ENCODE measurements around the gene NAT8. TPM values are rescaled to one million over a fixed set of nuclear protein-coding genes. Genes with fewer than 3 reads are reported as not detected.
"Not testable (repeated sequence)": the region's sequence is repeated elsewhere in the genome, so short reads cannot be mapped to it uniquely, and the experiment has no call there.

The NAT8 gene
- total RNA-seq, 5 donors from 2014 or later (not counting 1 experiment from before 2014, with no cell fraction given): not detected

GRCh38 chr2:73679951-73680571 is 37.8 kb upstream of the NAT8 start:
- peak in 2 of 35 experiments; percentile 4 to 23 for DNase-seq
- H3K27ac ChIP-seq (ENCODE audit: low read length); ATAC-seq (replicated peaks in 1 of 4); H3K27me3 Mint-ChIP-seq; H3K9me3 ChIP-seq; H3K4me3 Mint-ChIP-seq; H3K36me3 ChIP-seq (ENCODE audit: control insufficient read depth in 2 of 2, extremely low read depth in 1 of 2, insufficient read depth in 1 of 2, low read length in 1 of 2); H3K27ac Mint-ChIP-seq; H3K27me3 ChIP-seq (replicated peaks in 1 of 2; ENCODE audit: control insufficient read depth in 2 of 2, extremely low read depth in 1 of 2, insufficient read depth in 2 of 2, low read length in 1 of 2); H3K4me3 ChIP-seq (ENCODE audit: control insufficient read depth in 1 of 2, extremely low read depth in 1 of 2, low read length in 1 of 2); CTCF ChIA-PET; POLR2A ChIA-PET; H3K4me1 Mint-ChIP-seq; H3K4me1 ChIP-seq (ENCODE audit: control insufficient read depth in 1 of 2, extremely low read depth in 1 of 2, insufficient read depth in 2 of 2, low read length in 2 of 2); H3K36me3 Mint-ChIP-seq; H3K9me3 Mint-ChIP-seq: not testable (repeated sequence)
- 35% methylated on average over 3 of the region's 5 CpGs for WGBS (ENCODE audit: insufficient coverage)

GRCh38 chr2:73679237-73679636 is 37.0 kb upstream of the NAT8 start:
- H3K36me3 Mint-ChIP-seq, H3K27me3 Mint-ChIP-seq, H3K27ac Mint-ChIP-seq: not testable (repeated sequence)

GRCh38 chr2:73678008-73678407 is 35.8 kb upstream of the NAT8 start:
- H3K36me3 ChIP-seq (ENCODE audit: control insufficient read depth in 2 of 2, extremely low read depth in 1 of 2, insufficient read depth in 1 of 2, low read length in 1 of 2); CTCF ChIA-PET; H3K4me3 Mint-ChIP-seq; H3K9me3 ChIP-seq; H3K4me3 ChIP-seq (ENCODE audit: control insufficient read depth in 1 of 2, extremely low read depth in 1 of 2, low read length in 1 of 2); H3K4me1 Mint-ChIP-seq; POLR2A ChIA-PET; H3K9me3 Mint-ChIP-seq; ATAC-seq (replicated peaks in 1 of 4); H3K36me3 Mint-ChIP-seq; H3K27ac ChIP-seq (ENCODE audit: low read length); H3K4me1 ChIP-seq (ENCODE audit: control insufficient read depth in 1 of 2, extremely low read depth in 1 of 2, insufficient read depth in 2 of 2, low read length in 2 of 2); H3K27me3 Mint-ChIP-seq; H3K27me3 ChIP-seq (replicated peaks in 1 of 2; ENCODE audit: control insufficient read depth in 2 of 2, extremely low read depth in 1 of 2, insufficient read depth in 2 of 2, low read length in 1 of 2); DNase-seq; H3K27ac Mint-ChIP-seq: not testable (repeated sequence)
- WGBS (ENCODE audit: insufficient coverage): no CpG with 5 or more reads among the region's 2 CpGs

More at GRCh38 chr2:73679237-73679636, 37.0 kb upstream of the NAT8 start:
- H3K4me3 Mint-ChIP-seq; H3K27me3 ChIP-seq (replicated peaks in 1 of 2; ENCODE audit: control insufficient read depth in 2 of 2, extremely low read depth in 1 of 2, insufficient read depth in 2 of 2, low read length in 1 of 2); ATAC-seq (replicated peaks in 1 of 4); H3K36me3 ChIP-seq (ENCODE audit: control insufficient read depth in 2 of 2, extremely low read depth in 1 of 2, insufficient read depth in 1 of 2, low read length in 1 of 2); CTCF ChIA-PET; H3K4me1 Mint-ChIP-seq; POLR2A ChIA-PET; H3K4me3 ChIP-seq (ENCODE audit: control insufficient read depth in 1 of 2, extremely low read depth in 1 of 2, low read length in 1 of 2); H3K27ac ChIP-seq (ENCODE audit: low read length); H3K9me3 Mint-ChIP-seq; H3K4me1 ChIP-seq (ENCODE audit: control insufficient read depth in 1 of 2, extremely low read depth in 1 of 2, insufficient read depth in 2 of 2, low read length in 2 of 2); DNase-seq; H3K9me3 ChIP-seq: not testable (repeated sequence)
- 60% methylated on average over 2 of the region's 2 CpGs for WGBS (ENCODE audit: insufficient coverage)

GRCh38 chr2:73676211-73676610 is 34.0 kb upstream of the NAT8 start:
- not testable (repeated sequence) for ATAC-seq (replicated peaks in 1 of 4); H3K27me3 Mint-ChIP-seq; H3K9me3 Mint-ChIP-seq

GRCh38 chr2:73674696-73675157 is 32.5 kb upstream of the NAT8 start:
- H3K27me3 ChIP-seq (replicated peaks in 1 of 2; ENCODE audit: control insufficient read depth in 2 of 2, extremely low read depth in 1 of 2, insufficient read depth in 2 of 2, low read length in 1 of 2); H3K4me1 ChIP-seq (ENCODE audit: control insufficient read depth in 1 of 2, extremely low read depth in 1 of 2, insufficient read depth in 2 of 2, low read length in 2 of 2): not testable (repeated sequence)
- 33% methylated on average over 1 of the region's 1 CpG for WGBS (ENCODE audit: insufficient coverage)

More at GRCh38 chr2:73676211-73676610, 34.0 kb upstream of the NAT8 start:
- H3K27me3 ChIP-seq (replicated peaks in 1 of 2; ENCODE audit: control insufficient read depth in 2 of 2, extremely low read depth in 1 of 2, insufficient read depth in 2 of 2, low read length in 1 of 2); H3K9me3 ChIP-seq; H3K27ac Mint-ChIP-seq; H3K4me3 Mint-ChIP-seq; DNase-seq; POLR2A ChIA-PET; H3K27ac ChIP-seq (ENCODE audit: low read length); H3K4me3 ChIP-seq (ENCODE audit: control insufficient read depth in 1 of 2, extremely low read depth in 1 of 2, low read length in 1 of 2); H3K36me3 ChIP-seq (ENCODE audit: control insufficient read depth in 2 of 2, extremely low read depth in 1 of 2, insufficient read depth in 1 of 2, low read length in 1 of 2); H3K4me1 ChIP-seq (ENCODE audit: control insufficient read depth in 1 of 2, extremely low read depth in 1 of 2, insufficient read depth in 2 of 2, low read length in 2 of 2); CTCF ChIA-PET; H3K4me1 Mint-ChIP-seq: not testable (repeated sequence)
- H3K36me3 Mint-ChIP-seq: peaks cover 12% of the 10 kb centered on the region
- no CpG with 5 or more reads among the region's 6 CpGs for WGBS (ENCODE audit: insufficient coverage)

GRCh38 chr2:73669976-73670375 is 27.8 kb upstream of the NAT8 start:
- POLR2A ChIA-PET, H3K4me1 Mint-ChIP-seq, CTCF ChIA-PET: not testable (repeated sequence)

More at GRCh38 chr2:73674696-73675157, 32.5 kb upstream of the NAT8 start:
- H3K9me3 Mint-ChIP-seq; DNase-seq; H3K27me3 Mint-ChIP-seq; H3K36me3 ChIP-seq (ENCODE audit: control insufficient read depth in 2 of 2, extremely low read depth in 1 of 2, insufficient read depth in 1 of 2, low read length in 1 of 2); H3K4me3 Mint-ChIP-seq; H3K9me3 ChIP-seq; H3K4me3 ChIP-seq (ENCODE audit: control insufficient read depth in 1 of 2, extremely low read depth in 1 of 2, low read length in 1 of 2); POLR2A ChIA-PET; CTCF ChIA-PET; H3K4me1 Mint-ChIP-seq; H3K27ac Mint-ChIP-seq; H3K27ac ChIP-seq (ENCODE audit: low read length); ATAC-seq (replicated peaks in 1 of 4): not testable (repeated sequence)
- peaks cover 16% of the 10 kb centered on the region for H3K36me3 Mint-ChIP-seq

GRCh38 chr2:73667239-73667638 is 25.0 kb upstream of the NAT8 start:
- H3K27me3 Mint-ChIP-seq; ATAC-seq (replicated peaks in 1 of 4); H3K9me3 Mint-ChIP-seq; POLR2A ChIA-PET; H3K4me3 ChIP-seq (ENCODE audit: control insufficient read depth in 1 of 2, extremely low read depth in 1 of 2, low read length in 1 of 2); H3K4me1 Mint-ChIP-seq; H3K27ac Mint-ChIP-seq; H3K9me3 ChIP-seq; CTCF ChIA-PET; DNase-seq; H3K27me3 ChIP-seq (replicated peaks in 1 of 2; ENCODE audit: control insufficient read depth in 2 of 2, extremely low read depth in 1 of 2, insufficient read depth in 2 of 2, low read length in 1 of 2); H3K4me3 Mint-ChIP-seq; H3K4me1 ChIP-seq (ENCODE audit: control insufficient read depth in 1 of 2, extremely low read depth in 1 of 2, insufficient read depth in 2 of 2, low read length in 2 of 2); H3K27ac ChIP-seq (ENCODE audit: low read length); H3K36me3 ChIP-seq (ENCODE audit: control insufficient read depth in 2 of 2, extremely low read depth in 1 of 2, insufficient read depth in 1 of 2, low read length in 1 of 2): not testable (repeated sequence)
- no CpG with 5 or more reads among the region's 3 CpGs for WGBS (ENCODE audit: insufficient coverage)
- peaks cover 17% of the 10 kb centered on the region for H3K36me3 Mint-ChIP-seq

More at GRCh38 chr2:73669976-73670375, 27.8 kb upstream of the NAT8 start:
- H3K4me3 Mint-ChIP-seq; H3K27ac ChIP-seq (ENCODE audit: low read length); H3K27ac Mint-ChIP-seq; H3K4me1 ChIP-seq (ENCODE audit: control insufficient read depth in 1 of 2, extremely low read depth in 1 of 2, insufficient read depth in 2 of 2, low read length in 2 of 2); H3K27me3 ChIP-seq (replicated peaks in 1 of 2; ENCODE audit: control insufficient read depth in 2 of 2, extremely low read depth in 1 of 2, insufficient read depth in 2 of 2, low read length in 1 of 2); H3K9me3 ChIP-seq; H3K9me3 Mint-ChIP-seq; H3K36me3 ChIP-seq (ENCODE audit: control insufficient read depth in 2 of 2, extremely low read depth in 1 of 2, insufficient read depth in 1 of 2, low read length in 1 of 2); DNase-seq; H3K4me3 ChIP-seq (ENCODE audit: control insufficient read depth in 1 of 2, extremely low read depth in 1 of 2, low read length in 1 of 2); H3K27me3 Mint-ChIP-seq; ATAC-seq (replicated peaks in 1 of 4): not testable (repeated sequence)
- H3K36me3 Mint-ChIP-seq: peaks cover 22% of the 10 kb centered on the region
- WGBS (ENCODE audit: insufficient coverage): 93% methylated on average over 3 of the region's 6 CpGs
